IPS-18c (cell line): ENCODE data around the gene PRG2.

ENCODE experiments used
- H3K4me3 ChIP-seq: 2 replicates; pipeline ENCODE4 v1.7.0; 2013; ENCODE audit warnings: low read depth, mild to moderate bottlenecking, low read length, moderate library complexity; ENCODE audit not compliant: insufficient read depth
- H3K9me3 ChIP-seq: one replicate; pipeline ENCODE4 v1.6.1; 2013; ENCODE audit warnings: mild to moderate bottlenecking, low read length, moderate library complexity; ENCODE audit not compliant: control insufficient read depth, insufficient read depth

Gene PRG2

GRCh38 chr11:57386178-57386940, 4.1 kb downstream of the PRG2 start:
- no peaks in the 10 kb centered on the region for H3K9me3 ChIP-seq
- no peak overlapping the region for H3K4me3 ChIP-seq

DNA sequence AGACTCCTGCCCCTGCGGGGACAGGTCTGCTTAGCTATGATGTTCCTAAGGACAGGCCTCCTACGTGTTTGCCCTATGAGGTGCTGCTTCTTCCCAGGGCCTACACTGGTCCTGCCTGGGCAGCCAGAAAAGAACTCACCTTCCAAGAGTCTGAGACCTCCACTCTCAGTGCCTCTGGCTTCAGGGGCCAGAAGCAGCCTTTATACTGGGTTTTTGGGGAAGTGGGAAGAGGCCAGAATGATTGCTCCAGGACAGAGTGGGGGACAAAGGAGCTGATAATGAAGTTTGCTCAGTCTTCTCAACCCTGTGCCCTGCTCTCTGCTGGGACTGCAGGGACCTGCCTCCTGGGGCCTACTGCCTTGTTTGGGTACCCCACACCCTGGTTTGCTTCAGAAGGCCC, 9.5 kb downstream of the PRG2 start, which contains the start of gene PRG3:
PRG3 (minus strand) TSS at position 176 of the 400 bp plus-strand sequence. CDS start 442 bp downstream, outside the sequence.
- Histone ChIP-seq H3K4me3 (no peak within 1 kb of the TSS), H3K9me3 (no peaks in the 10 kb centered on the region)

DNA sequence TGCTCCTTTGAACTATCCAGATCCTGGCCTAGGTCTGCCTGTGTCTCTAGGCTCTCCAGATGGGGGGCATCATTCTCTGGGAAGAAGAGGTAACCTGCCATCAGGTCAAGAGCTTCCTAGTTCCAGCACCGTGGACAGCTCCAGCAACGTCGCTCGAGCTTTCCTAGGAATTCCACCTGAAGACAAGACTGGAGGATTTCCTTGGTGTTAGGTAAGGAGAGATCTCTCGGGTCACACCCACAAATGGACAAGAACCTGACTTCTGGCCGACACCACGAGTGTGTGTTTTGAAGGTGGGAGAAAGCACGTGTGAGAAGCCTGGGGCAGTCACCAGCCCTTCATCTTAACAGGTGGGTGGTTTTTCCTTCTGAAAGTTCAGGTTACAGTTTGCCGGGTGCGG, 10.7 kb downstream of the PRG2 start:
- Histone ChIP-seq H3K9me3 (no peaks in the 10 kb centered on the region), H3K4me3 (no peak overlapping the region)

DNA sequence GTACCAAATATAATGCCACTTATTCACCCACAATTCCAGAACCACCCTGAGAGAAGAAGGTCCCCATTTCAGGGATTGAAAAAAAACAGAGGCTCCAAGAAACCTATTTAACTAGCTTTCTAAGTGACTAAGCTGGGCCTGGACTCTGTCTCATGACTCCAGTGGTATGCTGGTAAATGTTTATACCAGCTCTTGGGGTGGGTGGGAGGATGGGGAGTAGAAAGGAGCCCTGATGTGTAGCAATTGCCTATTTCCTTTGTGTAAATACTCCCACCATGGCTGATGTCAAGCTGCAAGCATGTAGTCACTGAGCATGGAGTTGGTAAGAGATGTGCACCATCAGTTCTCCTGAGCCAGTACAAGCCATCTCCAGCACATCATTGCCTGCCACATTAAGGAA, 12.3 kb downstream of the PRG2 start:
- H3K4me3 ChIP-seq = no peak overlapping the region
- no peaks in the 10 kb centered on the region for H3K9me3 ChIP-seq

DNA sequence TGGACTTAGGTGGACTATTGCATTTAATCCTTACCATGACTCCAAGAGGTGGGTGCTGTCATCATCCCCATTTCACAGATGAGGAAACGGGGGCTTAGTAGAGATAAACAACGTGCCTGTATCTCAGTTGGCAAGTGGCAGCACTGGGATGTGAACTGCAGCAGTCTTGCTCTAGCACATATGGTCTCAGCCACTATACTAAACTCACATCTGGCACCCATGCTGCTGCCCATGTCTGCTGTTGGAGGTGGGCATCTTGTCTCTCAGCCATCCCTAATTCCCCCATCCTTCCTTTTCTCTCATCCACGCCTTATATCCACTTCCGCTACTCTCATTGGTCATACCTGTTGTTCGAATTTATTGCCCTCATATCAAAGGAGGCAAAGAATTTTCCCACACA, 13.3 kb downstream of the PRG2 start:
- no peak overlapping the region for H3K4me3 ChIP-seq

GRCh38 chr11:57376095-57377090, 14.1 kb downstream of the PRG2 start:
- H3K9me3 ChIP-seq = no peaks in the 10 kb centered on the region
- H3K4me3 ChIP-seq = no peak overlapping the region

More for the DNA sequence above, 13.3 kb downstream of the PRG2 start:
- H3K9me3 ChIP-seq = no peaks in the 10 kb centered on the region

- no peaks in the 10 kb centered on the region for H3K9me3 ChIP-seq
- H3K4me3 ChIP-seq = no peak overlapping the region
These were observed 15.0 kb downstream of the PRG2 start for GRCh38 chr11:57375490-57375889.

DNA sequence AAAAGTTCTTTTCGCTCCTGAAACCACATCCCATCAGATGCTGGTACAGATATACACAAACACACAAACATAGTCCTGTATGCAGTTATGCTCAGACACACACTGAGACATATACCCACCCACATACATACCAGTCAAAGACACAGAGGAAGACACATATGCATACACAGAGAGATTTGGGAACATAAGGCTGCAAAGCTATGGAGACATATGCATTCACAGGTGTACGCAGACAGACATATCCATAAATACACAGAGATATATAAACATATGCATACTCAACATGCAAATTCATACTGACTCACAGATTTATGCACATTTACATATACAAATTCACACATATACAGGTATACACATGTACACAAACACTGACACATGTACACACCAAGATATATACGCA, 15.5 kb downstream of the PRG2 start:
- H3K4me3 ChIP-seq = no peak overlapping the region
- no peaks in the 10 kb centered on the region for H3K9me3 ChIP-seq

DNA sequence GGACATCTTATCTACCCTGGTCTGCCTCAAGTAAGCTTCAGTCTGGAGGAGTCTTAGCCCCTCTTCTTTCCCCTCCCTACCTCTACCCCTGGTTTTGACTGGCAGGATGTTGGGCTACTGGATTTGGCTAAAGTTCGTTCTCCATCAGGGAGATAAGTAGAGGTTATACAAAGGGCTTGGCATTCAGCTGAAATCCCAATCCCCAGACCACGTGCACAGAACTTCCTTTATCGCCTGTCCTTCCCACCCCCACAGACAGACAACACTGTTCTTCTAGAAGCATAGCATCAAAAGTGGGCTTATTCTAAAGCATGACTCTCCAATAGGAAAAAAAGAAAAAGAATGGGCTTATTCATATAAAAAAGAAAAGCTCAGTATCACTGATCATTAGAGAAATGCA, 17.3 kb downstream of the PRG2 start:
- Histone ChIP-seq H3K4me3 (no peak overlapping the region), H3K9me3 (no peaks in the 10 kb centered on the region)

DNA sequence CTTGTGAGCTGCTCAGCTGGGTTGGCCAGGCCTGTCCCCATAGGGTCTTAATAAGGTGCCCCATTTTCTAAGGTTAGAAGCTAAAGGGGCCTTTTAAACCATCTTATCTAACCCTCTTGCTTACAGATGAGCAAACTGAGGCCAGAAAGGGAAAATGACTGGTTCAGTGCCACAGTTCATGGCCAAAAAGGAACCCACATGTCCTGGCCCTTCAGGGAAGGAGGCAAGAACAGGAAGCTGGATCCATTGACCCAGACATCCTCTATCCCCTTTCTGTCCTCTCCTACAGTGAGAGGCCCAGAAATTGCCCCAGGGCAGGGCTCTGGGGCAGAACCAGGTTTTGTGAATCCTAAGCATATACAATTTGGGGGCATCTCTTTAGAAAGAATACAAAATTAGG, 19.5 kb downstream of the PRG2 start:
- Histone ChIP-seq H3K9me3 (no peaks in the 10 kb centered on the region), H3K4me3 (no peak overlapping the region)

- Histone ChIP-seq H3K4me3 (no peak overlapping the region), H3K9me3 (no peaks in the 10 kb centered on the region)
These were observed 20.2 kb downstream of the PRG2 start for GRCh38 chr11:57370251-57370650.

DNA sequence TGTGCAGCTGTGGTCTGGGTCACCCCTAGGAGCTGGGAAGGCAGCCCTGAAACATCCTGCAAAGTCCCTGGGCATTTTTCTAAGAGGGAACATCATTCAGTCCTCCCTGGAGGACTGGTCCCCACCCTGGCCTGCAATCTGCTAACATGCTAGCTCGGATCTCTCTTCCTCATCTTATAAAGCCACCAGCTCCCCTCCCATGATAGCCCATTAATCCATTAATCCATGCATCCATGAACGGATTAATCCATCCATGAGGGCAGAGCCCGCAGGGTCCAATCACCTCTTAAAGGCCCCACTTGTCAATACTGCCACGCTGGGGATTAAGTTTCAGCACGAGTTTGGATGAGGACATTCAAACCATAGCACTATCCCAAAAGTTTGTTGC, 21.6 kb downstream of the PRG2 start:
- H3K4me3 ChIP-seq = no peak overlapping the region
- H3K9me3 ChIP-seq = no peaks in the 10 kb centered on the region

- Histone ChIP-seq H3K9me3 (no peaks in the 10 kb centered on the region), H3K4me3 (no peak overlapping the region)
These were observed 22.2 kb downstream of the PRG2 start for GRCh38 chr11:57368106-57368844.

DNA sequence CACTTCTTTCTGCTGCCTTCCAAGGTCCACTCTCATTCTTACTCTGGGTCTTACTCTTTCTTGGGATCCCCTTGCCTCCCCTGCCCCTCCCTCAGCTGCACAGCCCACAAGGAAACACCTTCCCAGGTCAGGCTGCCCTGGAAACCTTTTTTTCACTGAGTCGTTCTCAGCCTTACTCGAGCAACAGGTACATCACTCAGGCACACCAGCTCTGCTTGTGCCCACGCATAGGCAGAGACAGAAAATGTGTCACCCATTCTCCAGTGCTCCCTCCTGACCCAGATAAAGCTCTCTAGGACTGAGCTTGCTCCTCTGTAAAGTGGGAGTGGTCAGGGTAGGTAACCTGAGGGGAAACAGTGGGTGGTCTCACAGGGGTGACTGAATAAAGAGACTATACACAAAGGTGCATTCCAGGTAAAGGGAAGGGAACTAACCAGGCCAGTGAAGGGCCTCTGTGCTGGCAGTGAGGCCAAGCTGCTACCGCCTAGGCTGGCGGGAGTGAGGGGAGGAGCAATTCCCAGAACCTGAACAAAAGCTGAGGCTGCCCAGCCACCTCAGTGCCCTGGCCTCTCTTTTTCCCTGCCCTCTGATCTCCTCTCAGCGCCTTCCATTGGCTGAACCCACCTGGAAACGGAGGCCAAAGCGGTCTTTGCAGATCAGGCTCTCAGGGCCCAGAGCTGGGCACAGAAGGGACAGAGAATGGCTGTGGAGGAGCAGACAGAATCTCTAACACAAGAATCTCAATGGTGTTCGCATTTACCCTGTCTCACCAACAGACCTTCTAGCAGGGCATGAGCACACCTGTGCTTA, 25.4 kb downstream of the PRG2 start:
- Histone ChIP-seq H3K9me3 (no peaks in the 10 kb centered on the region), H3K4me3 (no peak overlapping the region)

- Histone ChIP-seq H3K4me3 (no peak overlapping the region), H3K9me3 (no peaks in the 10 kb centered on the region)
These were observed 27.0 kb downstream of the PRG2 start for GRCh38 chr11:57363131-57364080.

GRCh38 chr11:57361926-57362325, 28.5 kb downstream of the PRG2 start:
- Histone ChIP-seq H3K9me3 (no peaks in the 10 kb centered on the region), H3K4me3 (no peak overlapping the region)
